Transverse colon (tissue), 4 donors: ENCODE measurements around the gene SMIM44. TPM values are rescaled to one million over a fixed set of nuclear protein-coding genes. Genes with fewer than 3 reads are reported as not detected.
"Not testable (repeated sequence)": the region's sequence is repeated elsewhere in the genome, so short reads cannot be mapped to it uniquely, and the experiment has no call there.

ENCODE experiments used
- DNase-seq: peaks from one replicate; pipeline ENCODE4 v3.0.0-alpha.2; 2019
- H3K27ac ChIP-seq, 4 donors: fragments of 200-600 bp; sonication (generic); 2 replicates each; pipeline ENCODE4 v1.5.1; 2016 to 2018; ENCODE audit warnings: inconsistent platforms in 4 of 4
- H3K27me3 ChIP-seq: fragments of 200-600 bp; sonication (generic); 2 replicates; pipeline ENCODE4 v1.5.1; 2017; ENCODE audit warnings: inconsistent platforms
- H3K36me3 ChIP-seq, 4 donors: fragments of 200-600 bp; sonication (generic); 2 replicates each; pipeline ENCODE4 v1.5.1; 2017 to 2019; ENCODE audit warnings: inconsistent platforms in 4 of 4
- H3K4me1 ChIP-seq, 4 donors: fragments of 200-600 bp; sonication (generic); 2 replicates each; pipeline ENCODE4 v1.5.1; 2017 to 2020; ENCODE audit warnings: inconsistent platforms in 4 of 4
- H3K4me3 ChIP-seq, 4 donors: fragments of 200-600 bp; sonication (generic); 1 replicate in 1 of 4; 2 replicates in 3 of 4; pipeline versions ENCODE4 v1.5.1 to v1.6.1; 2017 to 2019; ENCODE audit warnings: inconsistent platforms in 4 of 4
- H3K9me3 ChIP-seq, 2 donors: fragments of 200-600 bp; sonication (generic); 2 replicates each; pipeline ENCODE4 v1.5.1; 2017 to 2019; ENCODE audit warnings: inconsistent platforms in 2 of 2
- CTCF ChIP-seq, 5 experiments: fragments of 200-600 bp in 3 of 5; fragments of 450-650 bp in 2 of 5; sonication (generic) in 3 of 5; IDR thresholded peaks; 1 replicate in 2 of 5; 2 replicates in 3 of 5; pipeline ENCODE4 v1.5.1; 2016 to 2017; ENCODE audit warnings: antibody characterized with exemption in 5 of 5, inconsistent platforms in 3 of 5, mild to moderate bottlenecking in 2 of 5, moderate library complexity in 1 of 5
- EP300 ChIP-seq: sonication (generic); formaldehyde crosslinking; IDR thresholded peaks from one replicate; pipeline ENCODE4 v1.6.1; 2017; ENCODE audit warnings: antibody characterized with exemption, low read depth
- POLR2A ChIP-seq: fragments of 450-650 bp; IDR thresholded peaks from one replicate; pipeline ENCODE4 v1.6.1; 2016; ENCODE audit warnings: antibody characterized with exemption, mild to moderate bottlenecking, moderate library complexity
- POLR2AphosphoS5 ChIP-seq, 3 donors: sonication (generic); formaldehyde crosslinking; IDR thresholded peaks; one replicate each; pipeline ENCODE4 v1.6.1; 2016; ENCODE audit warnings: antibody characterized with exemption in 3 of 3
- WGBS, 2 donors: methylation state at CpG; one replicate each; pipeline ENCODE4 v1.1.5; 2018; ENCODE audit warnings: low coverage in 1 of 2; 5-methylcytosine and 5-hydroxymethylcytosine counted together
- in situ Hi-C, 4 donors: fragments of 200-750 bp; cut with MboI; loops; one replicate each; pipeline versions ENCODE4 v1.15.0 to v1.15.1; 2017; ENCODE audit warnings: low sequenced_read_pairs in 3 of 4, low pct_ligation_motif_present in 1 of 4, low pct_unique_long_range_greater_than_20kb in 1 of 4
- intact Hi-C: fragments of 100-400 bp; cut with DNase I; formaldehyde crosslinking; loops from one replicate; pipeline ENCODE4 v1.15.1; 2023; ENCODE audit warnings: low total_unique reads
- total RNA-seq, 4 donors: library from RNA; depleted of rRNA; stranded (reverse); fragments of >200 nt; gene quantifications; one replicate each; pipeline ENCODE4 v1.1.0, GENCODE V29; 2016

The SMIM44 gene
- total RNA-seq, 4 donors from 2014 or later = 4.1 to 15.3 TPM; not detected in 2

- in situ Hi-C loops (no loop called here), intact Hi-C loops (no loop called here)
- H3K9me3 ChIP-seq = no peaks in the 10 kb centered on the region
- no peak for DNase-seq
- no peaks in the 10 kb centered on the region for H3K27me3 ChIP-seq
- peaks cover 0 to 54% (median 22%) of the 10 kb centered on the region in 4 donors for H3K36me3 ChIP-seq
- TF ChIP-seq CTCF (IDR thresholded peaks at IDR 0.05) = no peak
- TF ChIP-seq POLR2AphosphoS5 (IDR thresholded peaks at IDR 0.05) = no peak
- TF ChIP-seq POLR2A = no peak
- TF ChIP-seq EP300 = no peak
- no peak overlapping the region for H3K4me3 ChIP-seq
- no peaks in the 10 kb centered on the region for H3K4me1 ChIP-seq
- H3K27ac ChIP-seq = no peak overlapping the region
- 90 to 100% methylated on average over 10 to 12 of the region's 12 CpGs for WGBS, 2 donors
These were observed 47.1 kb upstream of the SMIM44 start for GRCh38 chr19:3530389-3530788.

- H3K4me3 ChIP-seq, H3K27me3 ChIP-seq, H3K27ac ChIP-seq, H3K9me3 ChIP-seq, H3K4me1 ChIP-seq, DNase-seq, in situ Hi-C loops, intact Hi-C loops: not testable (repeated sequence)
- 90 to 91% methylated on average over 7 of the region's 7 CpGs for WGBS, 2 donors
- H3K36me3 ChIP-seq = peaks cover 0 to 47% (median 23%) of the 10 kb centered on the region in 4 donors
These were observed 46.1 kb upstream of the SMIM44 start for GRCh38 chr19:3529299-3529698.

GRCh38 chr19:3528539-3529211 is 45.4 kb upstream of the SMIM44 start:
- Histone ChIP-seq H3K4me3 (no peak overlapping the region), H3K27me3 (no peaks in the 10 kb centered on the region), H3K9me3 (no peaks in the 10 kb centered on the region), H3K4me1 (no peaks in the 10 kb centered on the region), H3K36me3 (peaks cover 0 to 52% (median 22%) of the 10 kb centered on the region in 4 donors), H3K27ac (no peak overlapping the region)
- 91 to 96% methylated on average over 9 to 20 of the region's 20 CpGs for WGBS, 2 donors
- TF ChIP-seq CTCF (IDR thresholded peaks at IDR 0.05) = no peak
- no peak for DNase-seq
- intact Hi-C loops = no loop called here
- in situ Hi-C loops = no loop called here

- DNase-seq = no peak
- intact Hi-C loops (no loop called here), in situ Hi-C loops (no loop called here)
- Histone ChIP-seq H3K4me1 (no peaks in the 10 kb centered on the region), H3K9me3 (no peaks in the 10 kb centered on the region), H3K27me3 (no peaks in the 10 kb centered on the region), H3K36me3 (peaks cover 0 to 52% (median 19%) of the 10 kb centered on the region in 4 donors), H3K27ac (no peak overlapping the region), H3K4me3 (no peak overlapping the region)
- 98% methylated on average over 13 of the region's 14 CpGs; no CpG with 5 or more reads in 1 of the 2 donors for WGBS, 2 donors
- TF ChIP-seq CTCF (IDR thresholded peaks at IDR 0.05) (no peak), EP300 (no peak), POLR2A (no peak), POLR2AphosphoS5 (IDR thresholded peaks at IDR 0.05) (no peak)
These were observed 44.8 kb upstream of the SMIM44 start for GRCh38 chr19:3528080-3528479.
